HG03196 (cell line): ENCODE measurements around the gene CDK11B.
"Not testable (repeated sequence)": the region's sequence is repeated elsewhere in the genome, so short reads cannot be mapped to it uniquely, and the experiment has no call there.

Experiments
- ATAC-seq: cut with Tn5 transposase; IDR thresholded peaks from one replicate; pipeline ENCODE4 v1.9.1; 2021; ENCODE audit not compliant: unreplicated experiment

CDK11B gene

DNA sequence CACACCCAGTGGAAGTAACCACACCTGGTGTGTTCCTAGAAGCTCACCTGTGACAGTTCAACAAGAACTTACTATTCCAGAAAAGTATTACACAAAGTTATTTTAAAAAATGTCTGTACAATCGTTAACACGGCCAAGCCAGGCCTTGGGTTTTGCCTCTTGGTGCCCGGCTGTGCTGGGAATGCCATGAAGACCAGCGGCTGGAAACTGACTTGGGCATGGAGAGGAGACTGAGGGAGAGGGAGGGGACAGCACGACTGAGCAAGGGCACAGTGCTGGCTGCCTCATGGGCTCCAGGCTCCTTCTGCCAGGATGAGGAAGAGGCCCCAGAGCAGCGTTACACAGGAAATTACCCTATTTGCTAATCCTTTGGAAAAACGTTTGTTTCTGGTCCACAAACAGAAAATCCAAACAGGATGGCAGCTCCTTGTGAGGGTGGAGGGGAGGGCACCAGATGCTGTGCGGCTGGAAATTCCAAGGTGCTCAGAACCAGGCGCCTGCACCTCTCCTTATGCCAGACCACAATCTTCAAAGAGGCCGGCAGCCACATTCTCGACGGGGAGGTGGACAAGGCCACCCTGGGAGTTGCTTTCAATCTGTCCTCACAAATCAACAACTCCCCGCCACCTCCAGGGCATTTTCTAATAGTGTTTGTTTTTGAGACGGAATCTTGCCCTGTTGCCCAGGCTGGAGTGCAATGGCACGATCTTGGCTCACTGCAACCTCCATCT lies 4.2 kb upstream of the CDK11B start:
- not testable (repeated sequence) for ATAC-seq

GRCh38 chr1:1662392-1662791 lies 3.6 kb upstream of the CDK11B start:
- ATAC-seq = not testable (repeated sequence)

DNA sequence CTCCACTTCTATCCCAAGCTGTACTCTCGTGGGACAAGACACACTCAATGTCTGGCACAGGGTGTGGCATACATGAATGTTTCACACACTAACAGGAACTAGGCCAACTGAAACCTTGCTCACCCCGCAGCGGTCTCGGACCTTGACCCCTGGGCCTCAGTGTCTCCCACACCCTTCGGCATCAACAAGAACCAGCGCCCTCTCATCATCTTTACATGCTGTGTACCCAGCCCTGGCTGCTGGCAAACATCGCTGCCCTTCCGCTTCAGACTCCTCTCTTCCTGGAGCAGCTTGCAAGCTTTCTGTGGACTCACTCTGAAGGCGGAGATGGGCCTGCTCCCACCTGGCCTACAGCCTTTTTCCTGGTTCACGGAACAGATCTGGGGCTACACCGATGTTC lies 10.5 kb downstream of the CDK11B start:
- ATAC-seq = not testable (repeated sequence)

GRCh38 chr1:1647567-1648241 lies 11.1 kb downstream of the CDK11B start:
- ATAC-seq = not testable (repeated sequence)

DNA sequence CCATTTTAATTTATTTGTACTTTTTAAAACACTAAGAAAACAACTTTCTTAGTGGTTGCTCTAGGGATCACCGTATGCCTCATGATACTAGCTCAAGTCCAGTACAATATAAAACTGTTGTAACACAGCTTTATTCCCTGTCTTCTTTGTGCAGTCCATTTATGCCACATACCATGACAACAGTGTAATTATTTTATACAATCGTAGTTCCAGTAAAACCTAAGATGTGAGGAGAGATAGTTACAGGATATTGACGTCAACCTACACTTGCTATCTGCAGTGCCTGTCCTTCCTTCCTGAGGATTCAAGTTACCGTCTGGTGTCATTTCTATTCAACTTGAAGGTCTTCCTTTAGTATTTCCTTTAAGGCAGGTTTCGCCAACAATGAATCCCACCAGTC lies 12.5 kb downstream of the CDK11B start:
- not testable (repeated sequence) for ATAC-seq

- ATAC-seq = not testable (repeated sequence)
Measured at GRCh38 chr1:1640711-1641461, 17.9 kb downstream of the CDK11B start.

DNA sequence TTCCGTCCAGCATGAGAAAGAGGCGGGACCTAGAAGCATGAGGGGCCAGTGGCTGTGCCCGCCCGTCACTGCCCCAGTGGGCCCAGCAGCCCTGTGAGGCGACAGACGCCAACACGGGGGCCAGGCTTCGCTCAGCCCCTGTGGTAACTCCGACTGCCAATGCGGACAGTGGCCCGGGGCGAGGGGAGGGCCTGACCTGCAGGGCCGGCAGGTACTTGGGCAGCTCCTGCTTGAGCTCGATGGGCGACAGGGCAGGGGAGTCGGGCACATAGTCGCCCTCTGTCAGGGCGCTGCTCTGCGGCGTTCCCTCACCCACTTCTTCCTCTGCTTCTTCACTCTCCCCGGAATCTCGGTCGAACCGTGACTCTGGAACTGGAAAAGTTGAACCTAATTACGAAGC lies 18.7 kb downstream of the CDK11B start:
- not testable (repeated sequence) for ATAC-seq

DNA sequence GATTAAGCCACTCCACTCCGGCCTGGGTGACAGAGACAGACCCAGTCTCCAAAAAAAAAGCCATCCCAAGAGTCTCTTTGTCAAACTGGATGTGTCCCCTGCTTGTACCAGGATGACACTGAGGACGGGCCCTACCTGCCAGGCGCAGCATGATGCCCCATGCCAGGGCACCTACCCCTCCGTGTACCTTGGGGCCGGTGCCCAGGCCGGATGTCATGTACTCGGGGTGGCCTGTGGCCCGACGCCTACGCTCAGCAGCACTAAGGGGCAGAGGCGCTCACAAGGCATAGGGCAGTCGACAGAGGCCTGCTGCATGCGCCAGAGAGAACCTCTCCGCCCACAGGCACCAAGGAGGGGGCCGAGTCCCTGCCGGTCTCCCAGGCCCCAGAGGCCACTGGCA lies 19.4 kb downstream of the CDK11B start:
- ATAC-seq = not testable (repeated sequence)

DNA sequence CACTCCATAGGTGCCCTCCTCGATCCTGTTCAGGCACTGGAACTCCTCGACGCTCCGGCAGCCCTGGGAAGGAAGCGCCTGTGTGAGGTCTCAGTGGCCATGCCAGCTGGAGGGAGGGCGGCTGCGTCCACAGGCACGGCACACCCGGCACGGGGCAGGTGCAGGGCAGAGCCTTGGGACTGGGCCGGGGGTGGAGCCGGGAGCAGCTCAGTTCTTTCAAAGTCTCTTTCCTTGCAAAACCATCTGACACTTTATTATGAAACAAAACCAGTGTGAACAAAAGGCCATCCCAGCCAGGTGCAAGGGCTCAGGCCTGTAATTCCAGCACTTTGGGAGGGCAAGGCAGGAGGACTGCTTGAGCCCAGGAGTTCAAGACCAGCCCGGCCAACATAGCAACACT lies 20.3 kb downstream of the CDK11B start:
- not testable (repeated sequence) for ATAC-seq

DNA sequence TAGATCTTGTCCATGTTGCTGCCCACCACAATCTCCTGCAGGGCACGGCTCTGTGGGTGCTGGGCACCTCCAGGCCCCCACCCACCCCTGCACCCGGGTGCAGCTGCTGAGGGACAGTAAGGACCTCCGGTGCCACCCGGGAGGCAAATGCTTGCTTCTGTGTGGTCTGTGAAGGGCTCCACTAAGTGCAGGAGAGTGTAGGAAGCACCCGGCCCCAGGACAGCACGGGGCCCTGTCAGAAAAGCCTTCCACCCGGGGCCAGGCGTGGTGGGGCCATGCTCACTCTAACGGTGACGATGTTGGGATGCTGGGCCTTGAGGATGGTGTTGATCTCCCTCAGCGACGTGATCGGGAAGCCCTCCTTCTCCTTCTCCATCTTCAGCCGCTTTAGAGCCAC lies 21.3 kb downstream of the CDK11B start:
- ATAC-seq = not testable (repeated sequence)

DNA sequence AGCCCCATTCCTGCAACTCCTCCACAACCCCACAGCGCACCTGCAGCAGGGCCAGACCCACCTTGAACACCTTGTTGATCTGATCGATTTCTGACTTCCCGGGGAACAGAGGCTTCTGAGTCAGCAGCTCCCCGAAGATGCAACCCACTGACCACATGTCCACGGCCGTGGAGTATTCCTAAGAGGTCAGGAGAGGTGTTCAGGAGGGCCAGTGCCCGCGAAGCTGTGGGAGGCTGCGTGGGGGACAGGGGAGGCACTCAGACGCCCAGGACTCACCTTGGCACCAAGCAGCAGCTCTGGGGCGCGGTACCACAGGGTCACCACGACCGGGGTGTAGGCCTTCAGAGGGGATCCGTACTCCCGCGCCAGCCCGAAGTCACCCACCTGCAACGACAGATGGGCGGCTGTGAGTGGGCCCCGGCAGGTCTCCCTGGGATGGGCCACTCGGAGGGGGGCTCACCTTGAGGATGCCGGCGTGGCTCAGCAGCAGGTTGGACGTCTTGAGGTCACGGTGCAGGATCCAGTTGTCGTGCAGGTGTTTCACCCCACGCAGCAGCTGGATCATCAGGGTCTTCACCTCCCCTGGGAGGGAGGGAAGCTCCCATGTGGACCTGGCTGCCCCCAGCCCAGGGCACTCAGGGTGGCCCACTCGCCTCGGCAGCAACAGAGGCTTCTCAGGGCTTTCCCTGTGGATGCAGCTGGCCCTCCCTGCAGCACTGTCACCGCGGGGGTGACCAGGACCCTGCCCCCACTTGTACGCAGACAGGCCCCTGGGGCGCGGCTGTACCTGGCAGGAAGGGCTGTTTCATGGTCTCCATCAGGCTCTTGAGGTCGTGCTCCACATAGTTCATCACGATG lies 22.0 kb downstream of the CDK11B start:
- ATAC-seq = not testable (repeated sequence)

- ATAC-seq = not testable (repeated sequence)
Measured at GRCh38 chr1:1634613-1635012, 24.2 kb downstream of the CDK11B start.

- not testable (repeated sequence) for ATAC-seq
Measured at GRCh38 chr1:1633409-1633808, 25.4 kb downstream of the CDK11B start.

DNA sequence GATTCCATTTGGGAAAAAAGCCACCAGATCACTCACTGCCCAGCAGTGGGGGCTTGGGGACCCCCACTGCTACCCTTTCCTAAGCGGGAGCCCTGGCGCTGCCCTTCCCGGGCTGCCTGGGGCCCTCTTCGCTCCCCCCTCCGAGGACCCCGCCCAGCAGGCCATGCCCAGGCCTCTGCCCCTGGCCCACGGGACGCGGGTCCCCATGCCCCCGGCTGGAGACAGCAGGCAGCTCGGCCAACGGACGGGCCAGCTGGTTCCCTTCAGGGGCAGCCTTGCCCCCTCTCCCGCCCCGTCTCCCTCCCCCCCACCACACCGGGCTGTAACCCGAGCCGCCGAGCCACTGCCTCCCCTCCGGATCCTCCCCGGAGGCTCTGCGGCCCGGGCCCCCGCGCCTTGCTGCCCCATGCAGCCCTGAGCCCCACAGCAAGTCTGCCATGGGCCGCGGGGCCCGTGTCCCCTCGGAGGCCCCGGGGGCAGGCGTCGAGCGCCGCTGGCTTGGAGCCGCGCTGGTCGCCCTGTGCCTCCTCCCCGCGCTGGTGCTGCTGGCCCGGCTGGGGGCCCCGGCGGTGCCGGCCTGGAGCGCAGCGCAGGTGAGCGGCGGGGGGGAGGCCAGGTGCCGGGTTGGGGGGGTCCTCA lies 26.9 kb downstream of the CDK11B start, which contains the start of gene MMP23B:
MMP23B (plus strand) TSS at position 392 of the 639 bp plus-strand sequence; CDS start at position 438, 46 bp downstream.
- no peak for ATAC-seq

DNA sequence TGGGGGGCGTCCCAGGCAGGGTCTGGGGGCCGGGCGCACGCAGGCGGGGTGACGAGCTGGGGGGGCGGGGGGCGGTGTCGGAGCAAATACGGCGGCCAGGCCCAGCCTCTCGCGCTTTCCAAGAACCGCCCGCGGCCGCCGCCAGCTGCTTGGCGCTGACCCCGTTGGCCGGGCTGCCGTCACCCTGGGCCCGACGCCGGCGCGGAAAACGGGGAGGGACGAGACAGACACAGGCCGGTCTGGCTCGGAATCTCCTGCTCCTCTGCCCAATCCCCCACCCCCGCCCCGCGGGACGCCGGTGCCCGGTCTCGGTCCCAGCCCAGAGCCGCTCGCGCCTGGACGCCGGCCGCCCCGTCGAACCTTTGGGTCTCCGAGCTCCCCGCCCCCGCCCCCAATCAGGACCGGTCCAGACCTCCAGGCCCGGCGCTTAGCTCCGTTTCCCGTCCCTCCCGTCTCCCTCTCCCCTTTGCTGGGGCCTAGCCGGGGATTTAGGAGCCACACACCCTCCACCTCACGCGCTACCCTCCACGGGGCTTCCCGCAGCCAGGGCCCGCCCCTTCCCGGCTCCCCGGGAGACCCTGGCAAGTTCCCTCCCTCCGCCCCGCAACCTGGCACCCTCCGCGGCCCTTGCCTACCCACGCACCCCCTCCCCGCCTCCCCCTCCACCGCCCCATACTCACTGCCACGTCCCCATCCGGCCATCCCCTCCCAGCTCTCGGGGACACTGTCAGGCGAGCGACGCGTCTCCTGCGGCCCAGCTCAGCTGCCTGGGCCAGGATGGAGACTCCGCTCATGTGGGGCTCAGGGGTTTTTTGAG lies 27.6 kb downstream of the CDK11B start:
- no peak for ATAC-seq

GRCh38 chr1:1630191-1630964 lies 28.4 kb downstream of the CDK11B start:
- ATAC-seq = peak; percentile 60

DNA sequence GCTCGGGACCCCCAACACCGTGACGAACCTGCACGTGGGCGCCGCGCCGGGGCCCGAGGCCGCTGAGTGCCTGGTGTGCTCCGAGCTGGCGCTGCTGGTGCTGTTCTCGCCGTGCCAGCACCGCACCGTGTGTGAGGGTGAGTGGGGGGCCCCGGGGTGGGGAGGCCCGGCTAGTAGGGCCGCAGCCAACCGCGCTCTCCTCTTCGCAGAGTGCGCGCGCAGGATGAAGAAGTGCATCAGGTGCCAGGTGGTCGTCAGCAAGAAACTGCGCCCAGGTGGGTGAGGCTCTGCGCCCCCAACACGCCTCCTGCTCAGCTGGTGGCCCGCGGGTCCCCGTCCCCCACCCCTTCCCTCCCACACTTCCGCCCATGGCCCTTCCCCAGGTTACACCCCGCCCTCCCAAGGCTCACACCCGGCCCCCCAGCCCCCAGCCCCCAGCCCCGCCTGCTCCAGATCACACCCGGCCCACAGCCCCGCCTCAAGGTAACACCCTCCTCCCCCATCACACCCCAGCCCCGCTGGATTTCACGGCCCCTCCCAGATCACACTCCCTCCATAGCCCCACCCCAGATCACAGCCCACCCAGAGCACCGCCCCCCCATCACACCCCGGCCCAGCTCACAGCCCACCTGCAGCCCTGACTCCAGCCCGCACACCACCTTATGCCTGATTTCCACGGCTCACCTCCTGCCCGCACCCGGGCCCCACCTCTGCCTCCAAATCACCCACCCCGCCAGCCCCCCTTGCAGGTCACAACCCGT lies 29.2 kb downstream of the CDK11B start:
- no peak for ATAC-seq
